K562 (cell line): ENCODE results near the gene LMO3. TPM values are rescaled to one million over a fixed set of nuclear protein-coding genes. Genes with fewer than 3 reads are reported as not detected.

Experiments used
- ATAC-seq: fragments of 200-7000 bp; cut with Tn5 transposase; 3 replicates; pipeline ENCODE4 v1.9.1; 2020; ENCODE audit warnings: moderate library complexity
- BruUV-seq: library from RNA; stranded (reverse); fragments of 400-500 nt; replicated peaks from 2 replicates; lab custom pipeline; 2021; lab: Mats Ljungman, UMichigan
- CTCF ChIA-PET: fragments of 300-600 bp; formaldehyde crosslinking; extraction: SDS; loops from one replicate; lab custom pipeline; 2021; ENCODE audit warnings: low intra/inter-chr PET ratio; lab: Yijun Ruan, JAX
- POLR2A ChIA-PET: fragments of 300-600, 350-650 bp; sonication (Branson Sonifier 250); formaldehyde crosslinking; extraction: SDS; loops from one replicate; lab custom pipeline; 2021; ENCODE audit warnings: antibody characterized with exemption, inconsistent platforms; lab: Yijun Ruan, JAX
- DNase-seq, 4 experiments: peaks; one replicate each; pipeline versions ENCODE4 v3.0.0 to v3.0.0-alpha.2; 2011 to 2018; ENCODE audit warnings: low spot score in 3 of 4, mixed read lengths in 3 of 4; ENCODE audit errors: extremely low read depth in 1 of 4
- FAIRE-seq: peaks from 2 replicates; lab custom pipeline; 2011; peaks lifted over from hg19 to GRCh38; lab: Jason Lieb, UNC
- H2AFZ ChIP-seq: 2 replicates; pipeline ENCODE4 v1.6.0; 2011; ENCODE audit warnings: low read depth, low read length, control low read depth, inconsistent platforms
- H3K27ac ChIP-seq: fragments of 200-600 bp; 3 replicates; pipeline ENCODE4 v1.8.0; 2011; ENCODE audit warnings: low read depth, mild to moderate bottlenecking, control low read depth, inconsistent platforms, low read length, moderate library complexity, mixed read lengths; ENCODE audit errors: extremely low read depth
- H3K27me3 ChIP-seq, 2 experiments: fragments of 300-600 bp in 1 of 2; 2 replicates in 1 of 2; 3 replicates in 1 of 2; pipeline versions ENCODE4 v1.6.0 to v1.8.0; 2011; ENCODE audit warnings: inconsistent platforms in 2 of 2, low read length in 2 of 2, mild to moderate bottlenecking in 1 of 2, mixed read lengths in 1 of 2, moderate library complexity in 1 of 2; ENCODE audit not compliant: control insufficient read depth in 2 of 2, insufficient read depth in 2 of 2
- H3K36me3 ChIP-seq: fragments of 300-600 bp; 3 replicates; pipeline ENCODE4 v1.8.0; 2011; ENCODE audit warnings: mild to moderate bottlenecking, low read length, inconsistent platforms; ENCODE audit not compliant: control insufficient read depth, insufficient read depth
- H3K4me1 ChIP-seq, 2 experiments: fragments of 200-600 bp in 1 of 2; replicated peaks in 1 of 2; 2 replicates in 1 of 2; 3 replicates in 1 of 2; pipeline versions ENCODE4 v1.5.1 to v1.8.0; 2011; ENCODE audit warnings: inconsistent platforms in 2 of 2, low read length in 2 of 2, mild to moderate bottlenecking in 1 of 2, mixed read lengths in 1 of 2, moderate library complexity in 1 of 2; ENCODE audit not compliant: control insufficient read depth in 2 of 2, insufficient read depth in 2 of 2
- H3K4me2 ChIP-seq: 2 replicates; pipeline ENCODE4 v1.6.1; 2011; ENCODE audit warnings: low read length, control low read depth, inconsistent platforms, mixed read lengths; ENCODE audit not compliant: insufficient read depth
- H3K4me3 ChIP-seq: fragments of 200-600 bp; sonication (generic), shearing (Covaris generic); 2 replicates; pipeline ENCODE4 v1.5.1; 2016; ENCODE audit warnings: control low read depth, inconsistent platforms
- H3K79me2 ChIP-seq: fragments of 200-600 bp; 3 replicates; pipeline ENCODE4 v1.8.0; 2011; ENCODE audit warnings: low read length, inconsistent platforms; ENCODE audit not compliant: control insufficient read depth, insufficient read depth
- H3K9ac ChIP-seq, 2 experiments: 2 replicates each; pipeline versions ENCODE4 v1.6.0 to v1.6.1; 2011; ENCODE audit warnings: low read depth in 2 of 2, low read length in 2 of 2, control low read depth in 1 of 2, inconsistent platforms in 1 of 2, mild to moderate bottlenecking in 1 of 2, mixed read lengths in 1 of 2; ENCODE audit not compliant: insufficient read depth in 1 of 2
- H3K9me1 ChIP-seq: one replicate; pipeline ENCODE4 v1.6.0; 2011; ENCODE audit warnings: inconsistent platforms, mild to moderate bottlenecking, low read length, moderate library complexity; ENCODE audit not compliant: control insufficient read depth, insufficient read depth
- H3K9me3 ChIP-seq: replicated peaks from 2 replicates; pipeline ENCODE4 v1.5.1; 2011; ENCODE audit warnings: low read depth, low read length, inconsistent platforms; ENCODE audit not compliant: control insufficient read depth, insufficient read depth
- H4K20me1 ChIP-seq: replicated peaks from 2 replicates; pipeline ENCODE4 v1.6.1; 2011; ENCODE audit warnings: low read length, inconsistent platforms, mixed read lengths; ENCODE audit not compliant: control insufficient read depth, insufficient read depth
- ADNP ChIP-seq: fragments of 200-800 bp; sonication (Bioruptor generic); IDR thresholded peaks from 2 replicates; pipeline ENCODE4 v1.6.1; 2016; ENCODE audit warnings: missing genetic modification characterization, missing compliant biosample characterization
- ARID1B ChIP-seq: fragments of 450-650 bp; IDR thresholded peaks from 2 replicates; pipeline ENCODE4 v1.6.1; 2016; ENCODE audit warnings: antibody characterized with exemption, mild to moderate bottlenecking, inconsistent platforms
- GATAD2A ChIP-seq: fragments of 450-650 bp; IDR thresholded peaks from 2 replicates; pipeline ENCODE4 v1.6.1; 2017
- MIER1 ChIP-seq: fragments of 450-650 bp; IDR thresholded peaks from 2 replicates; pipeline ENCODE4 v1.6.1; 2016; ENCODE audit warnings: antibody characterized with exemption, mild to moderate bottlenecking, low read depth
- RBFOX2 ChIP-seq: fragments of 200-400 bp; formaldehyde crosslinking; IDR thresholded peaks from 2 replicates; pipeline ENCODE4 v1.6.1; 2017; ENCODE audit warnings: low read depth, mild to moderate bottlenecking, low read length, moderate library complexity
- THAP7 ChIP-seq: fragments of 250-450 bp; sonication (Bioruptor Pico); IDR thresholded peaks from 2 replicates; pipeline ENCODE4 v1.5.0; 2021
- ZNF589 ChIP-seq: fragments of 200-800 bp; sonication (Bioruptor generic); IDR thresholded peaks from 2 replicates; pipeline ENCODE4 v1.6.1; 2016; ENCODE audit warnings: low read depth, missing genetic modification characterization, missing compliant biosample characterization
- WGBS: fragments of 100-300 bp; shearing (Covaris generic); methylation state at CpG from one replicate; pipeline ENCODE4 v1.1.6; 2016; ENCODE audit warnings: low coverage, mixed read lengths; ENCODE audit not compliant: insufficient coverage; ENCODE audit errors: missing lambda C conversion rate; 5-methylcytosine and 5-hydroxymethylcytosine counted together
- in situ Hi-C: fragments of 300-500 bp; cut with MboI; formaldehyde crosslinking; loops from 4 replicates; pipeline ENCODE4 v1.15.0; 2018; ENCODE audit warnings: inconsistent platforms, mixed read lengths
- intact Hi-C: fragments of 100-400 bp; cut with micrococcal nuclease; formaldehyde crosslinking; loops from 2 replicates; pipeline ENCODE4 v1.14.2; 2022
- polyA plus RNA-seq, 8 experiments: library from polyadenylated mRNA; depleted of rRNA in 4 of 8; stranded (reverse) in 5 of 8; unstranded in 3 of 8; fragments of >200 nt; fragmentation: Nextera tagmentation in 2 of 8; fragmentation: Illumina TruSeq in 1 of 8; extraction: Ambion mirVana in 2 of 8; extraction: Trizol in 1 of 8; gene quantifications; 2 replicates each; pipeline versions ENCODE4 v1.2.1 to v1.2.3, GENCODE V29; 2011 to 2014; ENCODE audit warnings: inconsistent platforms in 1 of 8, missing spikeins in 1 of 8
- total RNA-seq, 7 experiments: library from RNA; depleted of rRNA in 6 of 7; stranded (reverse); fragments of >200 nt in 6 of 7; fragmentation: Illumina TruSeq in 2 of 7; extraction: Trizol in 2 of 7; gene quantifications; 2 replicates each; pipeline versions ENCODE4 v1.2.1 to v1.2.3, GENCODE V29; 2011 to 2021; ENCODE audit warnings: low replicate concordance in 1 of 7

Gene LMO3
- total and polyA plus RNA-seq, 9 of the 15 experiments (the other 6 are each of a cell fraction or from before 2014, with no cell fraction given) = 0.04 to 0.40 (median 0.05) TPM; not detected in 6

DNA sequence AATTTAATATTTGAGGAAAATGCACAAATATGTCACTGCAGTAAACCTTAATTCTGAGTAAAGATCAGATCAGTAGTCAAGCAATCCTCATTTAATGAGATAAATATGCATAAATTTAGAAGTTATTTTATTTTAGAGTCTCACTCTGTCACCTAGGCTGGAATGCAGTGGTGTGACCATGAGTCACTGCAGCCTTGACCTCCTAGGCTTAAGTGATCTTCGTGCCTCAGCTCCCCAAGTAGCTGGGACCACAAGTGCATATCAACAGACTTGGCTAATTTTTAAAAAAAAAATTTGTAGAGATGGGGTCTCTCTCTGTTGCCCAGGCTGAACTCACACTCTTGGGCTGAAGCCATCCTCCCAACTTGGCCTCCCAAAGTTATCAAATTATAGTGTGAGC, 41.3 kb downstream of the LMO3 start:
- H3K36me3 ChIP-seq = no peaks in the 10 kb centered on the region
- BruUV-seq = no TSS peak
- DNase-seq = no peak
- CTCF ChIA-PET = no interaction called here
- H3K4me3 ChIP-seq = no peak overlapping the region
- H3K27ac ChIP-seq = no peak overlapping the region
- no peaks in the 10 kb centered on the region for H3K4me1 ChIP-seq
- no peak overlapping the region for H2AFZ ChIP-seq
- H3K9me1 ChIP-seq = no peaks in the 10 kb centered on the region
- TF ChIP-seq ARID1B (no peak), RBFOX2 (no peak), ADNP (tag) (no peak)
- TF ChIP-seq, all 486 proteins: peak for 0
- intact Hi-C loops (no loop called here), in situ Hi-C loops (no loop called here)
- POLR2A ChIA-PET = no interaction called here
- Histone ChIP-seq H3K27me3 (no peaks in the 10 kb centered on the region), H3K9me3 (no peaks in the 10 kb centered on the region), H3K79me2 (no peaks in the 10 kb centered on the region), H3K4me2 (no peak overlapping the region), H4K20me1 (no peaks in the 10 kb centered on the region), H3K9ac (no peak overlapping the region)
- no peak for FAIRE-seq
- WGBS = 9% methylated on average over 1 of the region's 1 CpG
- ATAC-seq = no peak

DNA sequence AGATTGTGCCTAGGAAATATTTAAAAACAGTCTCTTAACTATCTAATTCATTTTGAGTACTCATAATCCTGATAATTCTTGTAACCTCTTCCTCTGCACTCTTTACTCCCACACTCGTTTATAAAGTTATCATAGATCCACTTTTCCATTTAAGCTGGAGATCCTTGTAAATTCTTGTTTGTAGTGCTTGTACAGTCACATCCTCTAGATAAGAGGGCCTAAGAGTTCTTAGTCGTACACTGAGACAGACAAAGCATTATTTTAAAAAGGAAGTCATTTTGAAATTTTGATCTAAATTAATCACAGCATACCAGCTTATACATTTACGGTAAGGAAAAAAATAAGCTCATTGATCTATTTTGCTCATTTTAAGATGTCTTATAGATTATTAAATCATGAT, 42.5 kb downstream of the LMO3 start:
- FAIRE-seq (no peak), ATAC-seq (no peak), DNase-seq (no peak)
- H3K27ac ChIP-seq = no peak overlapping the region
- no peaks in the 10 kb centered on the region for H3K79me2 ChIP-seq
- ChIA-PET POLR2A (no interaction called here), CTCF (no interaction called here)
- H3K9me3 ChIP-seq = no peaks in the 10 kb centered on the region
- 0% methylated on average over 3 of the region's 3 CpGs for WGBS
- H3K4me3 ChIP-seq = no peak overlapping the region
- H3K36me3 ChIP-seq = no peaks in the 10 kb centered on the region
- no TSS peak for BruUV-seq
- in situ Hi-C loops = no loop called here
- no peaks in the 10 kb centered on the region for H3K27me3 ChIP-seq
- H3K4me1 ChIP-seq = no peaks in the 10 kb centered on the region
- H4K20me1 ChIP-seq = no peaks in the 10 kb centered on the region
- no peak overlapping the region for H3K4me2 ChIP-seq
- H3K9me1 ChIP-seq = no peaks in the 10 kb centered on the region
- H2AFZ ChIP-seq = no peak overlapping the region
- TF ChIP-seq ZNF589 (CRISPR knock-in tag) (no peak), THAP7 (CRISPR knock-in tag) (no peak), MIER1 (no peak), GATAD2A (no peak)
- intact Hi-C loops = no loop called here
- H3K9ac ChIP-seq = no peak overlapping the region
